Measurements from ENCODE around the gene MLEC.

The MLEC gene

GRCh38 chr12:120744922-120745493, 58.1 kb downstream of the MLEC start:
- no peak for DNase-seq (ENCODE audit: low spot score)

GRCh38 chr12:120748242-120748641, 61.3 kb downstream of the MLEC start:
- DNase-seq (ENCODE audit: low spot score), result no peak

GRCh38 chr12:120749256-120749655, 62.3 kb downstream of the MLEC start:
- DNase-seq (ENCODE audit: low spot score), result no peak

GRCh38 chr12:120750806-120751205, 63.9 kb downstream of the MLEC start:
- DNase-seq (ENCODE audit: low spot score), result no peak

GRCh38 chr12:120751389-120751788, 64.4 kb downstream of the MLEC start:
- no peak for DNase-seq (ENCODE audit: low spot score)
